ENCODE measurements around the gene KLHL10. TPM values are rescaled to one million over a fixed set of nuclear protein-coding genes. Genes with fewer than 3 reads are reported as not detected.
A peak's percentile ranks its signal among the peaks of the same experiment; 100 is the strongest.
"Not testable (repeated sequence)": the region's sequence is repeated elsewhere in the genome, so short reads cannot be mapped to it uniquely, and the experiment has no call there.

The KLHL10 gene
- polyA plus RNA-seq, 1 experiment, result 0.06 TPM

- Histone ChIP-seq H3K27me3 (ENCODE audit: control insufficient read depth, insufficient read depth, low read length) (no peaks in the 10 kb centered on the region), H3K9me3 (ENCODE audit: control insufficient read depth, insufficient read depth, low read length) (no peaks in the 10 kb centered on the region), H3K27ac (ENCODE audit: low read depth, low read length) (no peak overlapping the region), H3K4me3 (ENCODE audit: low read depth, low read length) (no peak overlapping the region)
- no peak for DNase-seq (ENCODE audit: low read depth, low spot score)
- CTCF ChIA-PET, result no interaction called here
- TF ChIP-seq CTCF (IDR thresholded peaks at IDR 0.05; ENCODE audit: low read depth, low read length), result no peak
- POLR2A ChIA-PET, result no interaction called here
These were observed 36.1 kb downstream of the KLHL10 start for GRCh38 chr17:41873559-41874292.

GRCh38 chr17:41874293-41874670, 36.7 kb downstream of the KLHL10 start:
- DNase-seq (ENCODE audit: low read depth, low spot score); H3K27ac ChIP-seq (ENCODE audit: low read depth, low read length); CTCF ChIA-PET; H3K4me3 ChIP-seq (ENCODE audit: low read depth, low read length); POLR2A ChIA-PET; H3K27me3 ChIP-seq (ENCODE audit: control insufficient read depth, insufficient read depth, low read length); H3K9me3 ChIP-seq (ENCODE audit: control insufficient read depth, insufficient read depth, low read length): not testable (repeated sequence)

- Histone ChIP-seq H3K27me3 (ENCODE audit: control insufficient read depth, insufficient read depth, low read length) (no peaks in the 10 kb centered on the region), H3K4me3 (ENCODE audit: low read depth, low read length) (no peak overlapping the region), H3K9me3 (ENCODE audit: control insufficient read depth, insufficient read depth, low read length) (no peaks in the 10 kb centered on the region), H3K27ac (ENCODE audit: low read depth, low read length) (no peak overlapping the region)
- CTCF ChIA-PET, result no interaction called here
- POLR2A ChIA-PET, result no interaction called here
- no peak for DNase-seq (ENCODE audit: low read depth, low spot score)
- no peak for TF ChIP-seq CTCF (IDR thresholded peaks at IDR 0.05; ENCODE audit: low read depth, low read length)
These were observed 42.5 kb downstream of the KLHL10 start for GRCh38 chr17:41880130-41880529.

- Histone ChIP-seq H3K27ac (ENCODE audit: low read depth, low read length) (no peak overlapping the region), H3K9me3 (ENCODE audit: control insufficient read depth, insufficient read depth, low read length) (no peaks in the 10 kb centered on the region), H3K27me3 (ENCODE audit: control insufficient read depth, insufficient read depth, low read length) (no peaks in the 10 kb centered on the region), H3K4me3 (ENCODE audit: low read depth, low read length) (no peak overlapping the region)
- no peak for TF ChIP-seq CTCF (IDR thresholded peaks at IDR 0.05; ENCODE audit: low read depth, low read length)
- ChIA-PET POLR2A (no interaction called here), CTCF (no interaction called here)
- DNase-seq (ENCODE audit: low read depth, low spot score), result no peak
These were observed 45.1 kb downstream of the KLHL10 start for GRCh38 chr17:41882756-41883155.

GRCh38 chr17:41885733-41886132, 48.1 kb downstream of the KLHL10 start:
- Histone ChIP-seq H3K27me3 (ENCODE audit: control insufficient read depth, insufficient read depth, low read length) (no peaks in the 10 kb centered on the region), H3K27ac (ENCODE audit: low read depth, low read length) (no peak overlapping the region), H3K9me3 (ENCODE audit: control insufficient read depth, insufficient read depth, low read length) (no peaks in the 10 kb centered on the region), H3K4me3 (ENCODE audit: low read depth, low read length) (no peak overlapping the region)
- TF ChIP-seq CTCF (IDR thresholded peaks at IDR 0.05; ENCODE audit: low read depth, low read length), result 0 out of 2 replicates have a peak, but pooled peaks have one; percentile 22
- ChIA-PET POLR2A (no interaction called here), CTCF (no interaction called here)
- DNase-seq (ENCODE audit: low read depth, low spot score), result no peak
